B cell (primary cell): ENCODE results near the gene UTS2. TPM values are rescaled to one million over a fixed set of nuclear protein-coding genes. Genes with fewer than 3 reads are reported as not detected.

Source experiments
- ATAC-seq: fragments of 200-7000 bp; cut with Tn5 transposase; one replicate; pipeline ENCODE4 v1.10.0; 2021; ENCODE audit warnings: low read depth, mild to moderate bottlenecking, moderate number of reproducible peaks, moderate library complexity
- CTCF ChIA-PET: fragments of 350-600 bp; sonication (Branson Sonifier 250); formaldehyde crosslinking; loops from one replicate; lab custom pipeline; 2021; ENCODE audit warnings: antibody characterized with exemption, inconsistent platforms; lab: Charles Lee
- POLR2A ChIA-PET: fragments of 350-600 bp; sonication (Branson Sonifier 250); formaldehyde crosslinking; loops from one replicate; lab custom pipeline; 2021; ENCODE audit warnings: antibody characterized with exemption; lab: Charles Lee
- DNase-seq: peaks from one replicate; pipeline ENCODE4 v3.0.0; 2013
- H2AFZ ChIP-seq: 2 replicates; pipeline ENCODE4 v1.6.1; 2012; ENCODE audit warnings: mild to moderate bottlenecking, low read depth, low read length; ENCODE audit not compliant: insufficient read depth, poor library complexity, severe bottlenecking
- H3K27ac ChIP-seq, 2 donors: 1 replicate in 1 of 2; 2 replicates in 1 of 2; pipeline ENCODE4 v1.5.1; 2012 to 2013; ENCODE audit warnings: low read length in 2 of 2, mild to moderate bottlenecking in 2 of 2, moderate library complexity in 1 of 2
- H3K27me3 ChIP-seq, 4 experiments: fragments of 200-600 bp in 1 of 4; sonication (generic) in 1 of 4; replicated peaks in 1 of 4; 1 replicate in 2 of 4; 2 replicates in 2 of 4; pipeline versions ENCODE4 v1.6.1 to v1.7.0; 2013 to 2016; ENCODE audit warnings: low read length in 3 of 4, mild to moderate bottlenecking in 2 of 4, mixed read lengths in 1 of 4, moderate library complexity in 1 of 4; ENCODE audit not compliant: insufficient read depth in 4 of 4, control insufficient read depth in 3 of 4; ENCODE audit errors: control extremely low read depth in 1 of 4
- H3K36me3 ChIP-seq, 2 experiments: replicated peaks in 1 of 2; 1 replicate in 1 of 2; 2 replicates in 1 of 2; pipeline versions ENCODE4 v1.6.1 to v1.7.1; 2013; ENCODE audit warnings: low read length in 1 of 2; ENCODE audit not compliant: insufficient read depth in 2 of 2, control insufficient read depth in 1 of 2; ENCODE audit errors: control extremely low read depth in 1 of 2, extremely low read depth in 1 of 2
- H3K4me1 ChIP-seq, 2 donors: fragments of 200-600 bp in 1 of 2; sonication (generic) in 1 of 2; 1 replicate in 1 of 2; 2 replicates in 1 of 2; pipeline versions ENCODE4 v1.5.1 to v1.6.1; 2013 to 2017; ENCODE audit warnings: low read length in 2 of 2; ENCODE audit not compliant: control insufficient read depth in 2 of 2, insufficient read depth in 2 of 2
- H3K4me2 ChIP-seq: replicated peaks from 2 replicates; pipeline ENCODE3; 2012; ENCODE audit warnings: mild to moderate bottlenecking, low read depth, low read length; ENCODE audit not compliant: poor library complexity, severe bottlenecking
- H3K4me3 ChIP-seq, 5 experiments: fragments of 200-600 bp in 1 of 5; sonication (generic) in 1 of 5; 1 replicate in 3 of 5; 2 replicates in 2 of 5; pipeline versions ENCODE4 v1.5.1 to v1.7.0; 2011 to 2016; ENCODE audit warnings: low read length in 4 of 5, mild to moderate bottlenecking in 4 of 5, low read depth in 2 of 5, control low read depth in 1 of 5, moderate library complexity in 1 of 5; ENCODE audit not compliant: insufficient read depth in 1 of 5; ENCODE audit errors: control extremely low read depth in 1 of 5, extremely low read depth in 1 of 5
- H3K79me2 ChIP-seq: fragments of 200-600 bp; sonication (generic); one replicate; pipeline ENCODE4 v1.6.0; 2016; ENCODE audit warnings: low read length; ENCODE audit not compliant: control insufficient read depth, insufficient read depth
- H3K9ac ChIP-seq: fragments of 200-600 bp; sonication (generic); 2 replicates; pipeline ENCODE4 v1.6.1; 2017; ENCODE audit warnings: mild to moderate bottlenecking, low read length, moderate library complexity
- H3K9me3 ChIP-seq, 3 donors: one replicate each; pipeline versions ENCODE4 v1.6.1 to v1.7.1; 2013; ENCODE audit warnings: low read length in 2 of 3; ENCODE audit not compliant: control insufficient read depth in 2 of 3, insufficient read depth in 1 of 3; ENCODE audit errors: control extremely low read depth in 1 of 3
- H4K20me1 ChIP-seq: 2 replicates; pipeline ENCODE4 v1.6.0; 2012; ENCODE audit warnings: mild to moderate bottlenecking, low read length; ENCODE audit not compliant: insufficient read depth, control insufficient read depth, poor library complexity, severe bottlenecking
- H3K27ac Mint-ChIP-seq: one replicate; pipeline ENCODE4 v1.8.0; 2021; ENCODE audit warnings: mixed read lengths
- H3K27me3 Mint-ChIP-seq: one replicate; pipeline ENCODE4 v1.8.0; 2021; ENCODE audit warnings: mixed read lengths
- H3K4me1 Mint-ChIP-seq: one replicate; pipeline ENCODE4 v1.8.0; 2021; ENCODE audit warnings: mixed read lengths
- H3K4me3 Mint-ChIP-seq: one replicate; pipeline ENCODE4 v1.8.0; 2021; ENCODE audit warnings: mixed read lengths
- H3K9me3 Mint-ChIP-seq: one replicate; pipeline ENCODE4 v1.8.0; 2022; ENCODE audit warnings: mixed read lengths; ENCODE audit not compliant: insufficient read depth
- CTCF ChIP-seq: fragments of 200-600 bp; IDR thresholded peaks from one replicate; pipeline ENCODE4 v1.8.0; 2022; ENCODE audit warnings: antibody characterized with exemption, mild to moderate bottlenecking
- EZH2 ChIP-seq: IDR thresholded peaks from 2 replicates; pipeline ENCODE4 v1.6.1; 2012; ENCODE audit warnings: borderline replicate concordance, low read depth, mild to moderate bottlenecking, moderate library complexity, low read length; ENCODE audit not compliant: insufficient read depth, poor library complexity, severe bottlenecking
- WGBS: methylation state at CpG from one replicate; pipeline ENCODE4 v1.1.5; 2013; ENCODE audit warnings: missing lambda C conversion rate; ENCODE audit not compliant: insufficient coverage; 5-methylcytosine and 5-hydroxymethylcytosine counted together
- intact Hi-C: fragments of 100-400 bp; cut with micrococcal nuclease; formaldehyde crosslinking; loops from one replicate; pipeline ENCODE4 v1.10.0; 2022
- polyA plus RNA-seq: library from polyadenylated mRNA; depleted of rRNA; stranded (reverse); fragments of >200 nt; gene quantifications from 2 replicates; pipeline ENCODE4 v1.2.3, GENCODE V29; 2012
- total RNA-seq, 2 donors: library from RNA; stranded (reverse); fragments of 120-200 nt in 1 of 2; gene quantifications; 1 replicate in 1 of 2; 2 replicates in 1 of 2; pipeline versions ENCODE4 v1.2.3 to v1.2.4, GENCODE V29; 2013 to 2022

Gene UTS2
- total and polyA plus RNA-seq, 2 donors (not counting 1 experiment from before 2014, with no cell fraction given): 5.5 TPM; not detected in 1

- Histone ChIP-seq H3K4me3 (no peak overlapping the region), H3K4me1 (no peaks in the 10 kb centered on the region), H3K79me2 (no peaks in the 10 kb centered on the region), H3K27me3 (peaks cover 0 to 5% (median 0%) of the 10 kb centered on the region in 4 experiments), H2AFZ (no peak overlapping the region), H3K27ac (no peak overlapping the region), H3K4me2 (no peak overlapping the region), H3K9me3 (peaks cover 5 to 24% (median 5%) of the 10 kb centered on the region in 3 donors), H4K20me1 (no peaks in the 10 kb centered on the region), H3K36me3 (no peaks in the 10 kb centered on the region), H3K9ac (no peak overlapping the region)
- Mint-ChIP-seq H3K27me3 (peaks cover 4% of the 10 kb centered on the region), H3K9me3 (peaks cover 7% of the 10 kb centered on the region), H3K4me3 (no peak overlapping the region), H3K4me1 (no peaks in the 10 kb centered on the region), H3K27ac (no peak overlapping the region)
- POLR2A ChIA-PET: no interaction called here
- no peak for DNase-seq
- CTCF ChIA-PET: interaction anchor here (1.3 kb wide), 1 partner anchor 24 kb away, joined by 3 read pairs; no protein-coding TSS in a partner anchor
- WGBS: 60% methylated on average over 1 of the region's 1 CpG
- ATAC-seq: no peak
- no peak for TF ChIP-seq CTCF
- TF ChIP-seq EZH2: no peak
- intact Hi-C loops: no loop called here
Measured at GRCh38 chr1:7878027-7878426, 25.2 kb upstream of the UTS2 start.

- Histone ChIP-seq H3K4me3 (no peak overlapping the region), H3K9ac (no peak overlapping the region), H3K4me2 (no peak overlapping the region), H3K27me3 (peaks cover 0 to 5% (median 0%) of the 10 kb centered on the region in 4 experiments), H4K20me1 (no peaks in the 10 kb centered on the region), H3K27ac (no peak overlapping the region), H3K79me2 (no peaks in the 10 kb centered on the region), H3K36me3 (no peaks in the 10 kb centered on the region), H2AFZ (no peak overlapping the region), H3K4me1 (no peaks in the 10 kb centered on the region), H3K9me3 (peaks cover 0 to 25% (median 5%) of the 10 kb centered on the region in 3 donors)
- ChIA-PET CTCF (interaction anchor here (0.6 kb wide), 1 partner anchor 167 kb away, joined by 4 read pairs; no protein-coding TSS in a partner anchor), POLR2A (no interaction called here)
- Mint-ChIP-seq H3K4me1 (no peaks in the 10 kb centered on the region), H3K9me3 (peaks cover 7% of the 10 kb centered on the region), H3K27me3 (peaks cover 4% of the 10 kb centered on the region), H3K27ac (no peak overlapping the region), H3K4me3 (no peak overlapping the region)
- no peak for ATAC-seq
- TF ChIP-seq CTCF: no peak
- no peak for TF ChIP-seq EZH2
- DNase-seq: no peak
- intact Hi-C loops: no loop called here
- WGBS: 86% methylated on average over 8 of the region's 11 CpGs
Measured at GRCh38 chr1:7873801-7874795, 21.2 kb upstream of the UTS2 start.
